ENCODE results near the gene CMIP. TPM values are rescaled to one million over a fixed set of nuclear protein-coding genes. Genes with fewer than 3 reads are reported as not detected.

CMIP gene
- total RNA-seq, 4 donors from 2014 or later = 15.5 to 65.9 (median 20.2) TPM

GRCh38 chr16:81539009-81539758, 94.6 kb downstream of the CMIP start:
- intact Hi-C loops (cut with DNase I) = no loop called here
- Histone ChIP-seq H3K27me3 (no peaks in the 10 kb centered on the region), H3K4me1 (peaks cover 12 to 40% of the 10 kb centered on the region in 2 donors), H3K4me3 (replicated peaks in 1 of 3) (no peak overlapping the region), H3K36me3 (no peaks in the 10 kb centered on the region), H3K27ac (peak overlapping the region; percentile 11 to 40 (median 31)), H3K9me3 (no peaks in the 10 kb centered on the region)
- no peak for TF ChIP-seq CTCF (IDR thresholded peaks at IDR 0.05)
- TF ChIP-seq POLR2A (IDR thresholded peaks at IDR 0.05) = peak in 1 of 2 donors; percentile 28
- 51 to 56% methylated on average over 17 to 18 of the region's 18 CpGs for WGBS, 2 donors
- DNase-seq = peak; percentile 72 to 78

GRCh38 chr16:81539759-81540472, 95.3 kb downstream of the CMIP start:
- WGBS, 2 donors = 89 to 90% methylated on average over 19 of the region's 19 CpGs
- no peak overlapping the region for H3K4me3 ChIP-seq (replicated peaks in 1 of 3)
- no peak for DNase-seq
- H3K27ac ChIP-seq = peak overlapping the region; percentile 11 to 40 (median 31)
- TF ChIP-seq CTCF (IDR thresholded peaks at IDR 0.05) = no peak
- no peak for TF ChIP-seq POLR2A (IDR thresholded peaks at IDR 0.05)
- no peaks in the 10 kb centered on the region for H3K9me3 ChIP-seq
- H3K36me3 ChIP-seq = no peaks in the 10 kb centered on the region
- peaks cover 18 to 47% of the 10 kb centered on the region in 2 donors for H3K4me1 ChIP-seq
- intact Hi-C loops (cut with DNase I) = loop anchor here (5.0 kb wide), 1 partner anchor 93 kb away; no protein-coding TSS in a partner anchor
- H3K27me3 ChIP-seq = no peaks in the 10 kb centered on the region

- Histone ChIP-seq H3K36me3 (no peaks in the 10 kb centered on the region), H3K9me3 (no peaks in the 10 kb centered on the region), H3K27me3 (no peaks in the 10 kb centered on the region), H3K27ac (no peak overlapping the region), H3K4me3 (replicated peaks in 1 of 3) (no peak overlapping the region), H3K4me1 (peaks cover 31 to 61% of the 10 kb centered on the region in 2 donors)
- TF ChIP-seq CTCF (IDR thresholded peaks at IDR 0.05) (no peak), POLR2A (IDR thresholded peaks at IDR 0.05) (no peak)
- DNase-seq = no peak
- intact Hi-C loops (cut with DNase I) = loop anchor here (5.0 kb wide), 1 partner anchor 94 kb away; no protein-coding TSS in a partner anchor
- 93 to 95% methylated on average over 8 of the region's 8 CpGs for WGBS, 2 donors
These were observed 96.7 kb downstream of the CMIP start for GRCh38 chr16:81541314-81541713.

- Histone ChIP-seq H3K4me1 (peaks cover 35 to 74% of the 10 kb centered on the region in 2 donors), H3K27ac (no peak overlapping the region), H3K27me3 (no peaks in the 10 kb centered on the region), H3K9me3 (no peaks in the 10 kb centered on the region), H3K36me3 (no peaks in the 10 kb centered on the region), H3K4me3 (replicated peaks in 1 of 3) (no peak overlapping the region)
- peak in 1 of 2 donors; percentile 14 for DNase-seq
- no peak for TF ChIP-seq POLR2A (IDR thresholded peaks at IDR 0.05)
- no peak for TF ChIP-seq CTCF (IDR thresholded peaks at IDR 0.05)
- intact Hi-C loops (cut with DNase I) = loop anchor here (5.0 kb wide), 1 partner anchor 96 kb away; no protein-coding TSS in a partner anchor
- WGBS, 2 donors = 92% methylated on average over 21 to 22 of the region's 22 CpGs
These were observed 98.3 kb downstream of the CMIP start for GRCh38 chr16:81542609-81543570.

All from thyroid gland (tissue), 4 donors.